GM18508 (cell line): Measurements from ENCODE around the gene RNF166.

Source experiments
- ATAC-seq: cut with Tn5 transposase; IDR thresholded peaks from one replicate; pipeline ENCODE4 v1.9.1; 2021; ENCODE audit warnings: moderate number of reproducible peaks; ENCODE audit not compliant: insufficient read depth, unreplicated experiment

Gene RNF166

DNA sequence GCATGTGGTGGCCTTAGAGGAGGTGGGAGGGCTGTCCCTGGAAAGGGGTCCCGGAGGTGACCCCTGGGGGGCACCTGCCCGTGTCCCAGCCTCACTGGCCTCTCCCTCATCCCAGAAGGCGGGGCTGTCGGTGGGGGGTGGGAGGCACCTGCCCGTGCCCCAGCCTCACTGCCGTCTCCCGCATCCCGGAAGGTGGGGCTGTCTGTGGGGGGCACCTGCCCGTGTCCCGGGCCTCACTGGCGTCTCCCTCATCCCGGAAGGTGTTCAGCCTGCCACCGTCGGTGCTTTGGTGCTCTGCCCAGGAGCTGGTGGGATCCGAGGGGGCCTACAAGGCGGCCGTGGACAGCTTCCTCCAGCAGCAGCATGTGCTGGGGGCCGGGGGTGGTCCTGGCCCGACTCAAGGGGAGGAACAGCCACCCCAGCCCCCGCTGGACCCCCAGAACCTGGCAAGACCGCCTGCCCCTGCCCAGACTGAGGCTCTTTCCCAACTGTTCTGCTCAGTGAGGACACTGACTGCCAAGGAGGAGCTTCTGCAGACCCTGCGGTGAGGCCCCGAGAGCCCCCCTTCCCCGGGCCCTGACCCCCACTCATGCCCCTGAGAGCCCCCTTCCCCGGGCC, 6.3 kb upstream of the RNF166 start:
- no peak for ATAC-seq

- ATAC-seq: no peak
Observed at GRCh38 chr16:88711750-88712340, 5.6 kb upstream of the RNF166 start.

DNA sequence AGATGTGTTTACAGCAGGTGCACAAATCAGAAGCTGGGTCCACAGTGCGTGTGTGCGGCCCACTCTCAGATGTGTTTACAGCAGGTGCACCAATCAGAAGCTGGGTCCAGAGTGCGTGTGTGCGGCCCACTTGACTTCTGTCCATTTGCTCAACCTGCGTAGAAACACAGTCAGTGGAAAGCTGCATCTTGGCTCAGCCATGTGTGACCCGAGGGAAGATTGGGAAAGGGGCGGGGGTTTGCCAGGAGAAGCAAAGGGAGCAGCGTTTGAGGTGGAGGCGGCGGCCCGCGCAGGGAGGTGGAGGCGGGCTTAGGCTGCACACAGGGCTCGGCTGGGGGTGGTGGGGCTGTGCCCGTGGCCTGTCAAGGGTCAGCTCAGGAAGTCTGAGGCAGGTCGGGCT, 4.3 kb upstream of the RNF166 start:
- ATAC-seq: no peak

DNA sequence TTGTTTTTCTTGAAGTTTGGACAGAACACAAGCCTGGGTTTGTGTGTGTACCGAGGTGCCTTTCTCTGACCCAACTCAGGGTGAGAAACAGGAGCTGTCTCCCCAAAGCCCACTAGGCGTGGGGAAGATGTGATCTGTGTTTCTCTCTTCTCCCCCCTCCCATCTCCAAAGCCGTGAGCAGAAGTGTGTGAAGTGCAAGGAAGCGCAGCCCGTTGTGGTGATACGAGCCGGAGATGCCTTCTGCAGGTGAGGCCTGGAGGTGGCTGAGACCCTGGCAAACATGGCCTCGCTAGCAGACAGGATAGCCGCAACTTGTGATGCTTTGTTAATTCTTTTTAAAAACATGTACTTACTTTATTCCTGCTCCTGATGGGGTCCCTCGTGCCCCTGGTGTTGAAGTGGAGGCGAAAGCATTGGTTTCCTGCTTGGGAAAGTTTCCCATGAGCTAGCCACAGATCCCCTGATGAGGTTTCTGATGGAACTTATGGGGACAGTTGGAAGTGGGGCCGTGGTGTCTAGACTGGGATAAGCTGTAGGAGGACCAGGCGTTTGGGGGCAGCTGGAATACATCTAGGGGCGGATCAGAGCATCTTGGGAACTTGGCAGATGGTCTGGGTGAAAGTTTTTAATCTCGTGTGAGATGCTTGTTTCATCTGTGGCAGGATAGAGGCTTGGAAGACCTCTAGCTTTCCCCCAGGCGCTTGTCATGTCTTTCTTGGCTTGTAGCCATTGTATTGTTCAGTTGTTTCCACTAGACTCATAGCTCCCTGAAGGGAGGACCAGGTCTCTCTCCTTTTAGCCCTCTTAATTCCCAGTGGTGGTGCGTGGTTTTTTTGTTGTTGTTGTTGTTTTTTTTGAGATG, 988 bp upstream of the RNF166 start:
- ATAC-seq: no peak

- ATAC-seq: no peak
Observed at GRCh38 chr16:88705801-88706228, 393 bp downstream of the RNF166 start.

GRCh38 chr16:88705076-88705684, 1.0 kb downstream of the RNF166 start:
- no peak for ATAC-seq

- ATAC-seq: no peak
Observed at GRCh38 chr16:88703486-88704309, 2.5 kb downstream of the RNF166 start.

GRCh38 chr16:88702371-88703210, 3.6 kb downstream of the RNF166 start:
- no peak for ATAC-seq

- ATAC-seq: no peak
Observed at GRCh38 chr16:88701581-88702370, 4.4 kb downstream of the RNF166 start.

- ATAC-seq: no peak
Observed at GRCh38 chr16:88700636-88701482, 5.3 kb downstream of the RNF166 start.

DNA sequence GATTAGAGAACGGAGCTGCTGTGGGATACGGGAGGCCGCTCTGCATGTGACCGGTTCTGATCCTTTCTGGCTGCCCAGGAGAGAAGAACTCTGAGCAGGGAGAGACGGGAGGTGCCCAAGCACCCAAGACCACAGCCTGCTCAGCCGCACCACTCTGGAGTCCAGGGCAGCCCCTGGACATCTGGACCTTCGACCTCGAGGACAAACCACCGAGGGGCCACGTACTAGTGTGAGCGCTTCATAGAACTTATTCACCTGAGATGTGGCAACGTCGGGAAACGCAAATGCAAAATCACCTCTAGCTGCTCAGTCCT, 5.9 kb downstream of the RNF166 start:
- no peak for ATAC-seq

DNA sequence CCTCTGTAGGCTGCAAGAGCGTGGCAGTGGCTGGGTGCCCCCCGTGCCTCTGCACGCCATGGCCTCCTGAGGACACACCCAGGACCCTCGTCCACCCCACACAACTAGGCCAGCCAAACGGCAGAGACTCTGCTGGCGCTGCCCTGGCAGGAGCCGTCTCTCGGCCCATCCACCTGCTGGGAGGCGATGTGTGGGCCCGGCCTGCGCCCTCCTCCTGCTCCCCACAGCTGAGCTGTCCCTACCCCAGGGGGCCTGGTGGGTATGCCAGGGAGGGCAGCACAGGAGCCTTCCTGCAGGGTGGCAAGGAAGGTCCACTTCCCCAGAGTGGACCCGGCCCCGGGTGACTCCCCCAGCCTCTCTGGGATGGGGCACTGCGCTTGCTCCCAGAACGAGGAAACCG, 7.0 kb downstream of the RNF166 start:
- no peak for ATAC-seq

- no peak for ATAC-seq
Observed at GRCh38 chr16:88698646-88699045, 7.6 kb downstream of the RNF166 start.

DNA sequence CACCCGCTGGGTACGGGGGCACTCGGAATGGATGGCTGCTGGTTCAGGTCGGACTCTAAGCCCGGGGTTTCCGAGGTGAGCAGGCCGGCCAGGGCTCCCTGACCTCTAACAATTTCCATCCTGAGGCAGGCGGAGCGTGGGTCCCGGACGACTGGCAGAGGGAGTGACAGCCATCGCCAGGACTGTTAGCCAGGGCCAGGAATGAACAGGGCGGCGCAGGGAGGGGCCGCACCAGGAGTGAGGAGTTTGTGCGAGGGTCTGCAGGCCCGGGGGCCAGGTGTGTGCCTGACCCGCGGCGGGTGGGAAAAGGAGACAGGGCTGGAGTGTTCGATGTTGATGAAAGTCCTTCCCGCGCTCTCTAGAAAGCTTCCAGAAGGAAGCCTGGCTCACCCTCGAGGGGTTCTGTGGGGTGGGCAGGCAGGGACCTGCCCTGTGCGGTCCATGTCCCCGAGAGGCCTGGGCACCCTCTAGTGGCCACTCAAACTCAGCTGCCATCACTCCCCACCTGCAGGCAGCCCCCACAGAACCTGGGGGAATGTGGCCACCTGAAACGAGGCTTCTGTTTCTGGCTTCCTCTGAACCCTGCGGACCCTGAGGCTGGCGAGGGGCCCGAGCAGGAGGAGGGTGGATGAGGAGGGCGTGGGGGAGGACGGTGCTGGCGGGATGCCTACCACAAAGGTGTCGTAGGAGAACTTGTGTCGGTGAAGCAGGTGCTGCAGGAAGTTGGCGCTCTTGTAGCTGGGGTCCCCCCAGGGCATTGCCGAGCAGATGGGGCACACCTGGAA, 8.2 kb downstream of the RNF166 start:
- ATAC-seq: no peak

- no peak for ATAC-seq
Observed at GRCh38 chr16:88697116-88697830, 8.9 kb downstream of the RNF166 start.

DNA sequence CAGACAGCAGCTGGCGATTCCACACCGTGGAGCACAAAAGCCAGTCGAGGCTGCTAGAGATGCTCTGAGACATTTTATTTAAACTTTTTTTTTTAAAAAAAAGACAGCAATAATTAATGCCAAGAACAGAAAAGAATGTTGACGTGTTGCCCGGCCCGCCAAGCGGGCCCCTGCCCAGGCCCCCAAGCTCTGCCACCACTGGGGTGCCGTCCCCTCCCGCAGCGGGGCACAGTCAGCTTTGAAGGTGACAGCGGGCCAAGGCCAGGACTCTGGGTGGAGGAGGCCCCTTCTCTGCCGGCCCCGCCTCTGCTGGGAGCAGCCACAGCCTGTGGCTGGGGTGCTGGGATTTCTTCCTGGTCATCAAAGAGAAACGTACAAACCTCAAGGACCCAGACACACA, 9.8 kb downstream of the RNF166 start:
- ATAC-seq: no peak
